Stomach (tissue), 9 donors: ENCODE data around the gene POR. TPM values are rescaled to one million over a fixed set of nuclear protein-coding genes. Genes with fewer than 3 reads are reported as not detected.
"Not testable (repeated sequence)": the region's sequence is repeated elsewhere in the genome, so short reads cannot be mapped to it uniquely, and the experiment has no call there.

ENCODE experiments used
- DNase-seq, 2 donors: peaks; one replicate each; pipeline versions ENCODE4 v3.0.0 to v3.0.0-alpha.2; 2013 to 2019
- H3K27ac ChIP-seq, 5 donors: fragments of 200-600 bp in 4 of 5; sonication (generic) in 4 of 5; one replicate each; pipeline ENCODE4 v1.5.1; 2013 to 2019; ENCODE audit warnings: mild to moderate bottlenecking in 1 of 5, moderate library complexity in 1 of 5
- H3K27me3 ChIP-seq, 3 donors: fragments of 200-600 bp; sonication (generic); one replicate each; pipeline ENCODE4 v1.5.1; 2017 to 2019; ENCODE audit warnings: mixed run types in 1 of 3
- H3K36me3 ChIP-seq, 4 donors: fragments of 200-600 bp; sonication (generic); 1 replicate in 3 of 4; 2 replicates in 1 of 4; pipeline ENCODE4 v1.5.1; 2016 to 2019
- H3K4me1 ChIP-seq, 4 donors: fragments of 200-600 bp; sonication (generic); one replicate each; pipeline ENCODE4 v1.5.1; 2016 to 2019
- H3K4me3 ChIP-seq, 4 donors: fragments of 200-600 bp; sonication (generic) in 3 of 4; one replicate each; pipeline ENCODE4 v1.5.1; 2016 to 2019; ENCODE audit warnings: mild to moderate bottlenecking in 1 of 4
- H3K9me3 ChIP-seq, 4 donors: fragments of 200-600 bp; sonication (generic); one replicate each; pipeline ENCODE4 v1.5.1; 2016 to 2019
- CTCF ChIP-seq, 7 experiments: fragments of 450-650 bp in 4 of 7; fragments of 200-600 bp in 3 of 7; sonication (generic) in 3 of 7; IDR thresholded peaks; one replicate each; pipeline ENCODE4 v1.5.1; 2016 to 2019; ENCODE audit warnings: antibody characterized with exemption in 7 of 7, control low read depth in 2 of 7, mild to moderate bottlenecking in 1 of 7
- EP300 ChIP-seq: sonication (generic); formaldehyde crosslinking; IDR thresholded peaks from one replicate; pipeline ENCODE4 v1.6.1; 2017; ENCODE audit warnings: antibody characterized with exemption
- POLR2A ChIP-seq, 4 donors: fragments of 450-650 bp; IDR thresholded peaks; one replicate each; pipeline ENCODE4 v1.6.1; 2016; ENCODE audit warnings: antibody characterized with exemption in 4 of 4, control low read depth in 2 of 4, mild to moderate bottlenecking in 1 of 4, moderate library complexity in 1 of 4
- POLR2AphosphoS5 ChIP-seq, 3 donors: sonication (generic); formaldehyde crosslinking; IDR thresholded peaks; one replicate each; pipeline ENCODE4 v1.6.1; 2016; ENCODE audit warnings: antibody characterized with exemption in 3 of 3
- WGBS, 5 donors: extraction: QIAGEN DNeasy Blood & Tissue Kit in 3 of 5; methylation state at CpG; one replicate each; pipeline versions ENCODE4 v1.1.5 to v1.1.7; 2013 to 2018; 5-methylcytosine and 5-hydroxymethylcytosine counted together
- intact Hi-C: fragments of 100-400 bp; cut with DNase I; formaldehyde crosslinking; loops from one replicate; pipeline ENCODE4 v1.15.1; 2023; ENCODE audit warnings: low total_unique reads
- polyA plus RNA-seq, 3 donors: library from polyadenylated mRNA; stranded (reverse); fragments of 200-250 nt; gene quantifications; one replicate each; pipeline ENCODE4 v1.2.3, GENCODE V29; 2013
- total RNA-seq, 5 donors: library from RNA; depleted of rRNA; stranded (reverse); fragments of >200 nt; gene quantifications; one replicate each; pipeline versions ENCODE4 v1.1.0 to v1.2.3, GENCODE V29; 2014 to 2016
- donor health status: healthy with polysubstance abuse.
- donor health status: Bipolar disorder and iron deficiency.
- donor health status: healthy.

The POR gene
- total and polyA plus RNA-seq, 8 donors = 30.4 to 304 (median 67.3) TPM

- Histone ChIP-seq H3K36me3 (peaks cover 9 to 56% (median 40%) of the 10 kb centered on the region in 4 donors), H3K27me3 (no peaks in the 10 kb centered on the region), H3K9me3 (no peaks in the 10 kb centered on the region), H3K4me3 (no peak overlapping the region), H3K4me1 (peaks cover 0 to 4% (median 0%) of the 10 kb centered on the region in 4 donors), H3K27ac (no peak overlapping the region)
- DNase-seq = peak; percentile 82 to 89
- intact Hi-C loops = loop anchor here (5.0 kb wide), 1 partner anchor 153 kb away; no protein-coding TSS in a partner anchor
- TF ChIP-seq POLR2AphosphoS5 (IDR thresholded peaks at IDR 0.05) = peak in 1 of 3 donors; percentile 27
- TF ChIP-seq POLR2A (IDR thresholded peaks at IDR 0.05) = no peak
- no peak for TF ChIP-seq EP300
- TF ChIP-seq CTCF (IDR thresholded peaks at IDR 0.05) = peak in 6 of 7 experiments; percentile 21 to 92 (median 88)
- WGBS, 5 donors = 36 to 50% (median 46%) methylated on average over 6 of the region's 6 CpGs
Measured at GRCh38 chr7:76020031-76020714, 105.2 kb downstream of the POR start.

GRCh38 chr7:76022026-76022780, 107.2 kb downstream of the POR start:
- WGBS, 5 donors = 89 to 96% (median 94%) methylated on average over 7 of the region's 7 CpGs
- intact Hi-C loops = loop anchor here (5.0 kb wide), 1 partner anchor 155 kb away; no protein-coding TSS in a partner anchor
- peaks cover 11 to 68% (median 51%) of the 10 kb centered on the region in 4 donors for H3K36me3 ChIP-seq

GRCh38 chr7:76023002-76023401, 108.0 kb downstream of the POR start:
- intact Hi-C loops = loop anchor here (5.0 kb wide), 1 partner anchor 156 kb away; no protein-coding TSS in a partner anchor
- H3K4me3 ChIP-seq = no peak overlapping the region
- DNase-seq = peak in 1 of 2 donors; percentile 23
- no peaks in the 10 kb centered on the region for H3K27me3 ChIP-seq
- peaks cover 0 to 4% (median 0%) of the 10 kb centered on the region in 4 donors for H3K4me1 ChIP-seq
- 47 to 64% (median 58%) methylated on average over 4 of the region's 4 CpGs for WGBS, 5 donors
- H3K9me3 ChIP-seq = no peaks in the 10 kb centered on the region
- no peak for TF ChIP-seq POLR2AphosphoS5 (IDR thresholded peaks at IDR 0.05)
- no peak for TF ChIP-seq POLR2A (IDR thresholded peaks at IDR 0.05)
- no peak for TF ChIP-seq EP300
- TF ChIP-seq CTCF (IDR thresholded peaks at IDR 0.05) = no peak
- no peak overlapping the region for H3K27ac ChIP-seq
- peaks cover 11 to 71% (median 56%) of the 10 kb centered on the region in 4 donors for H3K36me3 ChIP-seq

More at GRCh38 chr7:76022026-76022780, 107.2 kb downstream of the POR start:
- Histone ChIP-seq H3K27ac (no peak overlapping the region), H3K4me3 (no peak overlapping the region), H3K9me3 (no peaks in the 10 kb centered on the region), H3K27me3 (no peaks in the 10 kb centered on the region), H3K4me1 (peaks cover 0 to 4% (median 0%) of the 10 kb centered on the region in 4 donors)
- no peak for TF ChIP-seq POLR2AphosphoS5 (IDR thresholded peaks at IDR 0.05)
- no peak for TF ChIP-seq POLR2A (IDR thresholded peaks at IDR 0.05)
- no peak for TF ChIP-seq CTCF (IDR thresholded peaks at IDR 0.05)
- no peak for TF ChIP-seq EP300
- no peak for DNase-seq

- intact Hi-C loops, H3K4me3 ChIP-seq, DNase-seq, H3K27ac ChIP-seq, H3K4me1 ChIP-seq, H3K9me3 ChIP-seq, H3K27me3 ChIP-seq: not testable (repeated sequence)
- peaks cover 6 to 50% (median 41%) of the 10 kb centered on the region in 4 donors for H3K36me3 ChIP-seq
- 88 to 96% (median 92%) methylated on average over 7 of the region's 7 CpGs for WGBS, 5 donors
Measured at GRCh38 chr7:76029682-76030081, 114.7 kb downstream of the POR start.
